HCT116 (cell line): ENCODE results near the gene PPM1F. TPM values are rescaled to one million over a fixed set of nuclear protein-coding genes. Genes with fewer than 3 reads are reported as not detected.

Experiments used
- ATAC-seq: fragments of 200-7000 bp; cut with Tn5 transposase; 2 replicates; pipeline ENCODE4 v1.9.1; 2020; ENCODE audit warnings: mild to moderate bottlenecking, moderate library complexity
- BruUV-seq: library from RNA; stranded (reverse); fragments of 400-500 nt; replicated peaks from 2 replicates; lab custom pipeline; 2021; lab: Mats Ljungman, UMichigan
- CTCF ChIA-PET: fragments of 300-600 bp; sonication (Branson Sonifier 250); formaldehyde crosslinking; loops from one replicate; lab custom pipeline; 2021; ENCODE audit warnings: antibody characterized with exemption; lab: Charles Lee
- POLR2A ChIA-PET: fragments of 300-600, 350-600 bp; sonication (Branson Sonifier 250); formaldehyde crosslinking; loops from one replicate; lab custom pipeline; 2021; ENCODE audit warnings: antibody characterized with exemption; lab: Charles Lee
- RAD21 ChIA-PET, 2 experiments: fragments of 300-600 bp; sonication (Branson Sonifier 250); formaldehyde crosslinking; loops; one replicate each; lab custom pipeline; 2023; ENCODE audit warnings: low total read pairs in 2 of 2; ENCODE audit not compliant: uncharacterized antibody in 2 of 2, unreplicated experiment in 2 of 2, low non-redundant PET in 1 of 2; lab: Charles Lee
- DNase-seq: peaks from one replicate; pipeline ENCODE4 v3.0.0-alpha.2; 2010; ENCODE audit warnings: low read depth, low spot score
- H2AFZ ChIP-seq: fragments of 200-600 bp; shearing (Covaris generic), sonication (generic); 2 replicates; pipeline ENCODE4 v1.6.1; 2017; ENCODE audit warnings: low read depth, mixed run types, mixed read lengths, antibody characterized with exemption, low read length; ENCODE audit not compliant: poor library complexity, severe bottlenecking
- H3K27ac ChIP-seq: 2 replicates; pipeline ENCODE4 v1.5.1; 2012; ENCODE audit warnings: low read depth, low read length
- H3K27me3 ChIP-seq: fragments of 200-600 bp; sonication (generic); 2 replicates; pipeline ENCODE4 v1.6.1; 2016; ENCODE audit warnings: mixed run types, low read length, mixed read lengths; ENCODE audit not compliant: insufficient read depth
- H3K36me3 ChIP-seq, 2 experiments: fragments of 200-500 bp in 1 of 2; fragments of 200-600 bp in 1 of 2; sonication (Bioruptor generic) in 1 of 2; sonication (generic) in 1 of 2; 2 replicates each; pipeline versions ENCODE4 v1.5.1 to v1.6.1; 2014 to 2016; ENCODE audit warnings: low read length in 2 of 2, inconsistent platforms in 1 of 2, mixed read lengths in 1 of 2, mixed run types in 1 of 2; ENCODE audit not compliant: insufficient read depth in 2 of 2, control insufficient read depth in 1 of 2
- H3K4me1 ChIP-seq, 2 experiments: fragments of 200-600 bp in 1 of 2; sonication (generic) in 1 of 2; 2 replicates each; pipeline versions ENCODE4 v1.5.1 to v1.6.1; 2012 to 2017; ENCODE audit warnings: low read length in 2 of 2, inconsistent platforms in 1 of 2, mild to moderate bottlenecking in 1 of 2, mixed read lengths in 1 of 2, mixed run types in 1 of 2, moderate library complexity in 1 of 2; ENCODE audit not compliant: insufficient read depth in 2 of 2, control insufficient read depth in 1 of 2
- H3K4me2 ChIP-seq: fragments of 200-600 bp; sonication (generic); 2 replicates; pipeline ENCODE4 v1.6.1; 2017; ENCODE audit warnings: mixed run types, low read length, mixed read lengths
- H3K4me3 ChIP-seq, 2 experiments: fragments of 200-600 bp in 1 of 2; sonication (generic) in 1 of 2; replicated peaks in 1 of 2; 2 replicates each; pipeline ENCODE4 v1.5.1; 2011 to 2016; ENCODE audit warnings: low read length in 2 of 2, control low read depth in 1 of 2, low read depth in 1 of 2, mild to moderate bottlenecking in 1 of 2, mixed read lengths in 1 of 2, mixed run types in 1 of 2
- H3K79me2 ChIP-seq: fragments of 200-600 bp; sonication (generic); 2 replicates; pipeline ENCODE4 v1.6.1; 2017; ENCODE audit warnings: mild to moderate bottlenecking, mixed run types, low read length, moderate library complexity, mixed read lengths; ENCODE audit not compliant: insufficient read depth
- H3K9ac ChIP-seq: fragments of 200-600 bp; sonication (generic); 2 replicates; pipeline ENCODE4 v1.6.1; 2016; ENCODE audit warnings: low read length, mixed read lengths
- H3K9me2 ChIP-seq: fragments of 200-600 bp; sonication (generic), shearing (Covaris generic); 2 replicates; pipeline ENCODE4 v1.6.1; 2017; ENCODE audit warnings: mixed run types, mild to moderate bottlenecking, moderate library complexity; ENCODE audit not compliant: insufficient read depth
- H3K9me3 ChIP-seq, 2 experiments: fragments of 200-500 bp in 1 of 2; fragments of 200-600 bp in 1 of 2; sonication (Bioruptor generic) in 1 of 2; sonication (generic) in 1 of 2; 2 replicates each; pipeline ENCODE4 v1.6.1; 2014 to 2017; ENCODE audit warnings: low read length in 2 of 2, mixed read lengths in 2 of 2, inconsistent platforms in 1 of 2, low read depth in 1 of 2, mild to moderate bottlenecking in 1 of 2, mixed run types in 1 of 2, moderate library complexity in 1 of 2; ENCODE audit not compliant: control insufficient read depth in 1 of 2, insufficient read depth in 1 of 2
- H4K20me1 ChIP-seq: fragments of 200-600 bp; sonication (generic), shearing (Covaris generic); 2 replicates; pipeline ENCODE4 v1.6.1; 2017; ENCODE audit warnings: mixed run types, mild to moderate bottlenecking, moderate library complexity; ENCODE audit not compliant: insufficient read depth
- ATF3 ChIP-seq: IDR thresholded peaks from 2 replicates; pipeline ENCODE4 v1.6.1; 2012
- CBX3 ChIP-seq: IDR thresholded peaks from 2 replicates; pipeline ENCODE4 v1.6.1; 2012; ENCODE audit warnings: low read depth
- CEBPB ChIP-seq: IDR thresholded peaks from 2 replicates; pipeline ENCODE4 v1.6.1; 2012; ENCODE audit warnings: low read depth
- CTCF ChIP-seq, 3 experiments: fragments of 200-600 bp in 1 of 3; sonication (generic) in 1 of 3; IDR thresholded peaks in 2 of 3; conservative IDR thresholded peaks in 1 of 3; 2 replicates each; pipeline ENCODE4 v1.5.1; 2012 to 2017; ENCODE audit warnings: low read depth in 2 of 3, low read length in 2 of 3, antibody characterized with exemption in 1 of 3, borderline replicate concordance in 1 of 3, control low read depth in 1 of 3, mild to moderate bottlenecking in 1 of 3, mixed read lengths in 1 of 3, mixed run types in 1 of 3, moderate library complexity in 1 of 3; ENCODE audit not compliant: insufficient read depth in 1 of 3
- EGR1 ChIP-seq: IDR thresholded peaks from 2 replicates; pipeline ENCODE4 v1.6.1; 2012; ENCODE audit warnings: low read depth
- ELF1 ChIP-seq: IDR thresholded peaks from 2 replicates; pipeline ENCODE4 v1.6.1; 2012; ENCODE audit warnings: low read depth, borderline replicate concordance
- EZH2phosphoT487 ChIP-seq: fragments of 200-600 bp; IDR thresholded peaks from 2 replicates; pipeline ENCODE4 v1.6.1; 2018; ENCODE audit warnings: antibody characterized with exemption, borderline replicate concordance
- MAX ChIP-seq: IDR thresholded peaks from 2 replicates; pipeline ENCODE4 v1.6.1; 2012
- POLR2A ChIP-seq: IDR thresholded peaks from 2 replicates; pipeline ENCODE4 v1.7.0; 2011; ENCODE audit warnings: borderline replicate concordance; ENCODE audit not compliant: insufficient read depth, insufficient read length; ENCODE audit errors: extremely low read depth
- RAD21 ChIP-seq: IDR thresholded peaks from 2 replicates; pipeline ENCODE4 v1.6.1; 2012; ENCODE audit warnings: low read depth, mild to moderate bottlenecking
- SIN3A ChIP-seq: IDR thresholded peaks from 2 replicates; pipeline ENCODE4 v1.6.1; 2012; ENCODE audit warnings: low read depth
- SP1 ChIP-seq: IDR thresholded peaks from 2 replicates; pipeline ENCODE4 v1.6.1; 2012; ENCODE audit warnings: low read depth
- SRF ChIP-seq: IDR thresholded peaks from 2 replicates; pipeline ENCODE4 v1.6.1; 2012; ENCODE audit warnings: low read depth
- TCF7L2 ChIP-seq: IDR thresholded peaks from 2 replicates; pipeline ENCODE4 v1.7.0; 2011; ENCODE audit warnings: borderline replicate concordance, inconsistent platforms; ENCODE audit not compliant: insufficient read depth, insufficient read length; ENCODE audit errors: extremely low read depth
- YY1 ChIP-seq: IDR thresholded peaks from 2 replicates; pipeline ENCODE4 v1.6.1; 2011; ENCODE audit warnings: low read length, low read depth, moderate library complexity, mild to moderate bottlenecking; ENCODE audit not compliant: insufficient replicate concordance; ENCODE audit errors: extremely low read depth
- ZBTB33 ChIP-seq: IDR thresholded peaks from 2 replicates; pipeline ENCODE4 v1.6.1; 2011; ENCODE audit warnings: mild to moderate bottlenecking, low read length, moderate library complexity; ENCODE audit not compliant: insufficient replicate concordance; ENCODE audit errors: extremely low read depth
- ZFX ChIP-seq: fragments of 450-650 bp; IDR thresholded peaks from 2 replicates; pipeline ENCODE4 v1.6.1; 2017
- ZNF274 ChIP-seq: fragments of 200-500 bp; sonication (Bioruptor generic); IDR thresholded peaks from 2 replicates; pipeline ENCODE4 v1.6.1; 2014; ENCODE audit warnings: mild to moderate bottlenecking, low read depth, low read length, inconsistent platforms
- intact Hi-C: fragments of 100-400 bp; cut with micrococcal nuclease; formaldehyde crosslinking; loops from 2 replicates; pipeline ENCODE4 v1.10.0; 2022
- total RNA-seq: library from RNA; stranded (reverse); gene quantifications from one replicate; pipeline ENCODE4 v1.2.1, GENCODE V29; 2021; ENCODE audit not compliant: unreplicated experiment

The PPM1F gene
- total RNA-seq, 1 experiment from 2014 or later, result 27.3 TPM

GRCh38 chr22:21960200-21961126 is 7.8 kb upstream of the PPM1F start:
- intact Hi-C loops, result no loop called here
- Histone ChIP-seq H3K4me3 (no peak overlapping the region), H3K4me2 (no peak overlapping the region), H4K20me1 (no peaks in the 10 kb centered on the region), H3K79me2 (no peaks in the 10 kb centered on the region), H2AFZ (no peak overlapping the region), H3K27ac (no peak overlapping the region), H3K36me3 (peaks cover 17 to 22% of the 10 kb centered on the region in 2 experiments; a peak in 3 of 4 replicates), H3K4me1 (peaks cover 0 to 9% of the 10 kb centered on the region in 2 experiments; a peak in 3 of 4 replicates), H3K9ac (no peak overlapping the region), H3K9me3 (no peaks in the 10 kb centered on the region), H3K9me2 (no peaks in the 10 kb centered on the region), H3K27me3 (no peaks in the 10 kb centered on the region)
- ChIA-PET CTCF (no interaction called here), RAD21 (no interaction called here), POLR2A (no interaction called here)
- TF ChIP-seq YY1 (no peak), TCF7L2 (no peak), CTCF (IDR thresholded peaks at IDR 0.05 in 2 of 3, conservative IDR thresholded peaks at IDR 0.05 in 1 of 3; ENCODE audit: borderline replicate concordance in 1 of 3, insufficient read depth in 1 of 3, low read depth in 2 of 3, low read length in 2 of 3) (no peak), CBX3 (no peak), ATF3 (no peak), ELF1 (no peak), CEBPB (no peak), RAD21 (no peak), ZNF274 (no peak), EGR1 (no peak), POLR2A (no peak), ZBTB33 (no peak), MAX (no peak), ZFX (no peak), SRF (no peak), SIN3A (no peak), EZH2phosphoT487 (no peak), SP1 (no peak)
- no peak for DNase-seq
- no TSS peak for BruUV-seq
- ATAC-seq, result peak; percentile 12; the same call in 1 of the 2 replicates
